GM13977 (cell line): ENCODE data around the gene SLX4.
A peak's percentile ranks its signal among the peaks of the same experiment; 100 is the strongest.

Source experiments
- DNase-seq: peaks from one replicate; pipeline ENCODE4 v3.0.0; 2012; ENCODE audit warnings: low spot score
- in situ Hi-C: fragments of 300-500 bp; cut with MboI; formaldehyde crosslinking; loops from one replicate; pipeline ENCODE4 v1.12.0; 2022; ENCODE audit warnings: low sequenced_read_pairs, low pct_unique_long_range_greater_than_20kb, mixed read lengths, inconsistent platforms; ENCODE audit not compliant: unreplicated experiment
- TF ChIP-seq, protein P1 (sequence below): IDR thresholded peaks from 2 replicates; pipeline ENCODE4 v1.5.1; 2012; ENCODE audit warnings: mild to moderate bottlenecking, control low read depth; ENCODE audit not compliant: insufficient read depth; ENCODE audit errors: extremely low read depth, missing control alignments

The SLX4 gene

DNA sequence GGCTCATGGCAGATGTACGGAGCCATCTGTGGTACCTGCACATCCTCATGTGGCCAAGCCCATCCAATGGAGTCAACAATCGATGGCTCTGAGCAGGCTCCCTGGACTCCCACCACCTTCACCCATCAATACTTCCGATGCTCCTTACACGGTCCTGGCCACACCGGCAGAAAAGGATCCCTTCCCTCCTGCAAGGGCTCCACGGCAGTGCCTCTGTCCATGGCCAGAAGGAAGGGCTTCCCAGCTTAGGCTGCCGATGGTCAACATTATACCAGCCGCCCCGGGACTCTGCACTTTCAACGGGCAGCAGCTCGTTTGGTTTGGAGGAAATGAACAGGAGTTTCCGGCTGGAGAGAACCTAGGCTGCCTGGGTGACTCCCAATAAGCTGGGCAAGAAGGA, 13.2 kb downstream of the SLX4 start:
- TF ChIP-seq, protein P1, sequence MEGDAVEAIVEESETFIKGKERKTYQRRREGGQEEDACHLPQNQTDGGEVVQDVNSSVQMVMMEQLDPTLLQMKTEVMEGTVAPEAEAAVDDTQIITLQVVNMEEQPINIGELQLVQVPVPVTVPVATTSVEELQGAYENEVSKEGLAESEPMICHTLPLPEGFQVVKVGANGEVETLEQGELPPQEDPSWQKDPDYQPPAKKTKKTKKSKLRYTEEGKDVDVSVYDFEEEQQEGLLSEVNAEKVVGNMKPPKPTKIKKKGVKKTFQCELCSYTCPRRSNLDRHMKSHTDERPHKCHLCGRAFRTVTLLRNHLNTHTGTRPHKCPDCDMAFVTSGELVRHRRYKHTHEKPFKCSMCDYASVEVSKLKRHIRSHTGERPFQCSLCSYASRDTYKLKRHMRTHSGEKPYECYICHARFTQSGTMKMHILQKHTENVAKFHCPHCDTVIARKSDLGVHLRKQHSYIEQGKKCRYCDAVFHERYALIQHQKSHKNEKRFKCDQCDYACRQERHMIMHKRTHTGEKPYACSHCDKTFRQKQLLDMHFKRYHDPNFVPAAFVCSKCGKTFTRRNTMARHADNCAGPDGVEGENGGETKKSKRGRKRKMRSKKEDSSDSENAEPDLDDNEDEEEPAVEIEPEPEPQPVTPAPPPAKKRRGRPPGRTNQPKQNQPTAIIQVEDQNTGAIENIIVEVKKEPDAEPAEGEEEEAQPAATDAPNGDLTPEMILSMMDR: no peak
- DNase-seq: no peak
- in situ Hi-C loops: no loop called here

DNA sequence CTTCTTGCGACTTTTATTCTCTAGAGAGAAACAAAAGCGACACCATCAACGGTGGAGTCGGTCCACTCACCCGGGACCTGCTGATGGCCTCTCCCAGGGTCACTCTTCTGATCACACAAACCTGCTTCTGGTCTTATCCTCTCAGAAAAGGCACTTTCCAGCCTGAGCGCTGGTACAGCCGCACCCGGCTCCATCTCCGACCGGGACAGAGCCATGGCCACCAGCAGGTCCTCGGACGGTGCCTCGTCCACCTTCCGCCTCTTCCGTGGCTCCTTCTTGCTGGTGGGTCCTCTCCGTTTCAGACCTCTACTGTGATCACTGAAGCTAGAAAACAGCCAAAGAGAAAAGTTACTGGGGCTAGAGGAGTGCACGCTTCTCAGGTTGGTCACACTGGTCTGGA, 13.7 kb downstream of the SLX4 start:
- DNase-seq: no peak
- in situ Hi-C loops: no loop called here
- TF ChIP-seq, protein P1: no peak

DNA sequence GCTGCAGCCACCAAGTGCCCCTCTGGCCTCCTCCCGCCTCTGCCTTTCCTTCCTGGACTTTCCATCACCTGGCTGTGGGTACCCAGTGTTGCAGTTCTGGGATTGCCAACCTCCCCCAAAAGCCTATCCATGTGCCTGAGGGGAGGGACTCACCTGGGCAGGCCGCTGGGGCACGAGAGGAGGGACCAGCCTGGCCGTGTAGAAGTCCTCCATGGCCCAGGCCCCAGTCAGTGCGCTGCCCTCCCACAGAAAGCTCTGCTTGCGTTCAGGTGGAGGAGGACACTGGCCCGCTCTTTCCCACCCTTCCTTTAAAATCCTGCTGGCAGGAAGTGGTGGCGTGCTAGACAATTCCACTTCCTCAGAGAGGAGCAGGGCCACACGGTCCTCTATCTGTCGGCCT, 14.2 kb downstream of the SLX4 start:
- DNase-seq: no peak
- TF ChIP-seq, protein P1: no peak
- in situ Hi-C loops: no loop called here

DNA sequence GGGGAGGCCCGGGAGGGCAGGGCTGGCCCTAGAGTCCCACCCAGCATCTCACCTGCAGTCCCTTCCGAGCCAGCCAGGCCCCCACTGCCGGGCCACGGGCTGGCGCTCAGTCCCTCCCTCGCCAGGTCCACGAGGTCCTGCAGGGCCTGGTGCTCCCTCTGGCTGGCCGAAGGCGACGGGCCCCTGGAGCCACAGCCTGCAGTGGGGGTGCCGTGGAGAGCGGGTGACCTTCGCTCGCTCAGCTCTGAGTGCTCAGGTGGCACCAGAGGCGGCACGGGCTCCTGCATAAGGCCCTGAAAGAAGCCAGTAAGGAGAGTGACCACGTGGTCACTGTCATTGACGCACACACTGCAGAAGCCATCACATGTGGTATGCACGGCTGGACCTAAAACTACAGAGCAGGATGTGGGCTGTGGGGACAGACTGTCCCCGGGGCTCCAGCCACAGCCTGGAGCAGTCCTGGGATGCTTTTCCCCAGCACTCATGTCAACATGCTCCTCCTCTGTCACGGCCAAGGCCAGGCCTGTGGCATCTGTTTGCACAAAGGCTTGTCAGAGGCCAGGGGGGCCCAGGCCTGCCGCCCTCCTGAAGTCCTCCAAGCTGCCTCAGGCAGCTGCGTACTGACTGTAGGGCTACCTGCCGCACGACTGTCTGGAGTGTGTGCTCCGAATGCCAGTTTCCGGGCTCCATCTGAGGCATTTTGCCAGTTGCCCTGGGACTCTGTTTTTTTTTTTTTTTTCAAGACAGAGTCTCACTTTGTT, 15.1 kb downstream of the SLX4 start:
- DNase-seq: peak; percentile 19
- in situ Hi-C loops: no loop called here
- TF ChIP-seq, protein P1: no peak

DNA sequence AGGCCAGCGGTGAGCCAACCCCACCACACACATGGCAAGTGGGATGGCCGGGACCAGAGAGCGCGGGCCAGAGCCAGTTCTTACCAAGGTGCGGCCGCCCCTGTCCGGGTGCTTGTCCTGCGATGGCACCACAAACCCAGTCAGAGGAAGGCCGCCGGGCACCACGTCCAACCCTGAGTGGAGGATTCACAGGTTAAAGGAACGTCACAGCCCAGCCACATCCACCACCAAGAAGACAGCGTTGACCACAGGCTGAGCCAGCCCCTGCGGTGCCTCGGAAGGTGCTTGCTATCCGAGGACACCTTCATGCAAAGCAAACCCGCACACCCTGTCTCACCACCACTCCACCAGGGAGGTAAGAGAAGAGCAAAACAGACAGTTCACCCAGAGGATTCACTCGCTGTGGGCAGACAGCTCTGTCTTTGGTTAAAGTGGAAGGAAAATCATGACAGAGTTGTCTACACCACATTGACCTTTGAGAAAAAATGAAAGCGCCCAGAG, 15.8 kb downstream of the SLX4 start:
- DNase-seq: no peak
- in situ Hi-C loops: no loop called here
- TF ChIP-seq, protein P1: no peak

DNA sequence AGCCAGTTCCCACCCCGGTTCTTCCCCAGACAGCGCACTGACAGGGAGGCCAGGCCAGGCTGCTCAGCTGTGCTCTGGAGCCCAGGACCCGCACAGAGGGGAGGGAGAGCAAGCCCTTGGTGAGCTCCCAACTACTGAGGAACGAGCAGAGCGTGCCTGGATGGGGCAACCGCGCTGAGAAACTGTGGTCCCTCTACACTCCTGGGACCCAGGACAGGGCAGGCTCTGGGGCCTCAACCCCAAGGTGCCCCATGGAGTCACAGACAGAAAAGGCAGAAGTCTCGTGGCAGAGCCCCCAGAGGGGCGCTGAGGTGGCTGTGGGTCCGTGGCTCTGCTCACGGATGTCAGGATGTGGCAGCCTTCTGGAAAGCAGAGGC, 16.3 kb downstream of the SLX4 start:
- TF ChIP-seq, protein P1: no peak
- in situ Hi-C loops: no loop called here
- DNase-seq: peak; percentile 23
